GM19099 (cell line): ENCODE measurements around the gene SYNE1.

Source experiments
- POLR2A ChIP-seq: IDR thresholded peaks from 3 replicates; pipeline ENCODE4 v1.6.1; 2011; ENCODE audit warnings: low read depth; ENCODE audit not compliant: insufficient read length; ENCODE audit errors: extremely low read depth

The SYNE1 gene

GRCh38 chr6:152634773-152635172, 2.4 kb downstream of the SYNE1 start:
- no peak for TF ChIP-seq POLR2A

- TF ChIP-seq POLR2A = no peak
Measured at GRCh38 chr6:152632121-152632782, 4.9 kb downstream of the SYNE1 start.

- TF ChIP-seq POLR2A = no peak
Measured at GRCh38 chr6:152631376-152631775, 5.8 kb downstream of the SYNE1 start.

GRCh38 chr6:152630832-152631231, 6.3 kb downstream of the SYNE1 start:
- TF ChIP-seq POLR2A = no peak

GRCh38 chr6:152625213-152625612, 11.9 kb downstream of the SYNE1 start:
- no peak for TF ChIP-seq POLR2A

GRCh38 chr6:152609125-152609670, 28.0 kb downstream of the SYNE1 start:
- TF ChIP-seq POLR2A = no peak

- TF ChIP-seq POLR2A = no peak
Measured at GRCh38 chr6:152605941-152606340, 31.2 kb downstream of the SYNE1 start.

GRCh38 chr6:152605342-152605741, 31.8 kb downstream of the SYNE1 start:
- TF ChIP-seq POLR2A = no peak

- no peak for TF ChIP-seq POLR2A
Measured at GRCh38 chr6:152603911-152604310, 33.3 kb downstream of the SYNE1 start.

GRCh38 chr6:152600022-152600421, 37.1 kb downstream of the SYNE1 start:
- no peak for TF ChIP-seq POLR2A

- no peak for TF ChIP-seq POLR2A
Measured at GRCh38 chr6:152598901-152599537, 38.1 kb downstream of the SYNE1 start.

- no peak for TF ChIP-seq POLR2A
Measured at GRCh38 chr6:152598421-152598820, 38.7 kb downstream of the SYNE1 start.

GRCh38 chr6:152596726-152597125, 40.4 kb downstream of the SYNE1 start:
- TF ChIP-seq POLR2A = no peak

GRCh38 chr6:152595499-152595898, 41.7 kb downstream of the SYNE1 start:
- TF ChIP-seq POLR2A = no peak

- TF ChIP-seq POLR2A = no peak
Measured at GRCh38 chr6:152594701-152595100, 42.5 kb downstream of the SYNE1 start.

- TF ChIP-seq POLR2A = no peak
Measured at GRCh38 chr6:152588456-152588855, 48.7 kb downstream of the SYNE1 start.
